Thyroid gland (tissue), 4 donors: ENCODE measurements around the gene SCYGR2.

Source experiments
- POLR2A ChIP-seq, 2 donors: fragments of 450-650 bp; IDR thresholded peaks; one replicate each; pipeline ENCODE4 v1.6.1; 2017; ENCODE audit warnings: antibody characterized with exemption in 2 of 2, mild to moderate bottlenecking in 2 of 2, moderate library complexity in 1 of 2
- TF ChIP-seq, protein P1 (sequence below), 6 experiments: fragments of 200-600 bp in 3 of 6; fragments of 450-650 bp in 3 of 6; sonication (generic) in 3 of 6; IDR thresholded peaks; one replicate each; pipeline ENCODE4 v1.5.1; 2016 to 2019; ENCODE audit warnings: antibody characterized with exemption in 6 of 6, mild to moderate bottlenecking in 2 of 6, inconsistent platforms in 1 of 6, moderate library complexity in 1 of 6

DNA sequence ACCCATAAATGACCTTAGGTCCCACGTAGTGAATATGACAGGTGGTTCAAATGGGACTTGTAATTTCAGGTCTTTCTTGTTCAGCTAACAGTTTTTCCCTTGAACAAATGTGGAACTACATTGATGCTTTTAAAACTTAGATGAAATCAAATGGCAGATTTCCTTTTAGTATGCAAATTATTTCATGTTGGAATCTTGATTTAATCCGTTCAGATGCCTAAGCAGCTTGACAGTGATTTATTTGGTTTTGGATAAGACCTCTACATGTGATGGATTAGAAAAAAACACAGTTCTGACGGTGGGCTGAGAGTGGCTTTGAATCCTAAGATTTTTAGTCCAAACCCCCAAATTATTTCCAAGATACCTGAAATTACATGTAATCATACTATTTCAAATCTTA, 35.5 kb downstream of the SCYGR2 start:
- no peak for TF ChIP-seq POLR2A (IDR thresholded peaks at IDR 0.05)
- TF ChIP-seq, protein P1, sequence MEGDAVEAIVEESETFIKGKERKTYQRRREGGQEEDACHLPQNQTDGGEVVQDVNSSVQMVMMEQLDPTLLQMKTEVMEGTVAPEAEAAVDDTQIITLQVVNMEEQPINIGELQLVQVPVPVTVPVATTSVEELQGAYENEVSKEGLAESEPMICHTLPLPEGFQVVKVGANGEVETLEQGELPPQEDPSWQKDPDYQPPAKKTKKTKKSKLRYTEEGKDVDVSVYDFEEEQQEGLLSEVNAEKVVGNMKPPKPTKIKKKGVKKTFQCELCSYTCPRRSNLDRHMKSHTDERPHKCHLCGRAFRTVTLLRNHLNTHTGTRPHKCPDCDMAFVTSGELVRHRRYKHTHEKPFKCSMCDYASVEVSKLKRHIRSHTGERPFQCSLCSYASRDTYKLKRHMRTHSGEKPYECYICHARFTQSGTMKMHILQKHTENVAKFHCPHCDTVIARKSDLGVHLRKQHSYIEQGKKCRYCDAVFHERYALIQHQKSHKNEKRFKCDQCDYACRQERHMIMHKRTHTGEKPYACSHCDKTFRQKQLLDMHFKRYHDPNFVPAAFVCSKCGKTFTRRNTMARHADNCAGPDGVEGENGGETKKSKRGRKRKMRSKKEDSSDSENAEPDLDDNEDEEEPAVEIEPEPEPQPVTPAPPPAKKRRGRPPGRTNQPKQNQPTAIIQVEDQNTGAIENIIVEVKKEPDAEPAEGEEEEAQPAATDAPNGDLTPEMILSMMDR (IDR thresholded peaks at IDR 0.05), result no peak
